GM20431 (cell line): ENCODE measurements around the gene MKI67.

Experiments used
- in situ Hi-C: fragments of 300-500 bp; cut with MseI, MboI; formaldehyde crosslinking; loops from one replicate; pipeline ENCODE4 v1.15.0; 2020; ENCODE audit warnings: low sequenced_read_pairs; ENCODE audit not compliant: unreplicated experiment

The MKI67 gene

GRCh38 chr10:128087884-128088709 is 38.1 kb downstream of the MKI67 start:
- in situ Hi-C loops: loop anchor here (10.0 kb wide), 1 partner anchor 57 kb away; no protein-coding TSS in a partner anchor

GRCh38 chr10:128087146-128087883 is 38.9 kb downstream of the MKI67 start:
- in situ Hi-C loops: loop anchor here (10.0 kb wide), 1 partner anchor 57 kb away; no protein-coding TSS in a partner anchor

- in situ Hi-C loops: loop anchor here (10.0 kb wide), 1 partner anchor 59 kb away; no protein-coding TSS in a partner anchor
Observed at GRCh38 chr10:128086003-128086863, 40.0 kb downstream of the MKI67 start.

GRCh38 chr10:128084991-128085390 is 41.2 kb downstream of the MKI67 start:
- in situ Hi-C loops: loop anchor here (10.0 kb wide), 1 partner anchor 60 kb away; no protein-coding TSS in a partner anchor

GRCh38 chr10:128084364-128084763 is 41.9 kb downstream of the MKI67 start:
- in situ Hi-C loops: loop anchor here (10.0 kb wide), 1 partner anchor 60 kb away; no protein-coding TSS in a partner anchor

- in situ Hi-C loops: loop anchor here (10.0 kb wide), 1 partner anchor 61 kb away; no protein-coding TSS in a partner anchor
Observed at GRCh38 chr10:128083191-128083895, 42.9 kb downstream of the MKI67 start.

GRCh38 chr10:128081720-128082119 is 44.5 kb downstream of the MKI67 start:
- in situ Hi-C loops: loop anchor here (10.0 kb wide), 1 partner anchor 63 kb away; no protein-coding TSS in a partner anchor

- in situ Hi-C loops: loop anchor here (10.0 kb wide), 1 partner anchor 64 kb away; no protein-coding TSS in a partner anchor
Observed at GRCh38 chr10:128081222-128081621, 45.0 kb downstream of the MKI67 start.

- in situ Hi-C loops: loop anchor here (10.0 kb wide), 1 partner anchor 64 kb away; no protein-coding TSS in a partner anchor
Observed at GRCh38 chr10:128080641-128081040, 45.6 kb downstream of the MKI67 start.

GRCh38 chr10:128080231-128080630 is 46.0 kb downstream of the MKI67 start:
- in situ Hi-C loops: loop anchor here (10.0 kb wide), 1 partner anchor 65 kb away; no protein-coding TSS in a partner anchor

GRCh38 chr10:128078136-128078969 is 47.9 kb downstream of the MKI67 start:
- in situ Hi-C loops: no loop called here

GRCh38 chr10:128077155-128077875 is 48.9 kb downstream of the MKI67 start:
- in situ Hi-C loops: no loop called here

GRCh38 chr10:128074589-128074988 is 51.6 kb downstream of the MKI67 start:
- in situ Hi-C loops: no loop called here

- in situ Hi-C loops: no loop called here
Observed at GRCh38 chr10:128073890-128074289, 52.3 kb downstream of the MKI67 start.

- in situ Hi-C loops: no loop called here
Observed at GRCh38 chr10:128072941-128073645, 53.1 kb downstream of the MKI67 start.

GRCh38 chr10:128072046-128072445 is 54.2 kb downstream of the MKI67 start:
- in situ Hi-C loops: no loop called here

GRCh38 chr10:128071417-128071782 is 54.8 kb downstream of the MKI67 start:
- in situ Hi-C loops: no loop called here
